WTC11 (cell line): ENCODE results near the gene CNPY4. TPM values are rescaled to one million over a fixed set of nuclear protein-coding genes. Genes with fewer than 3 reads are reported as not detected.

Experiments
- ATAC-seq: fragments of 200-7000 bp; cut with Tn5 transposase; 2 replicates; pipeline ENCODE4 v1.10.0; 2021; ENCODE audit warnings: mild to moderate bottlenecking, moderate library complexity
- CTCF ChIA-PET: fragments of 300-600 bp; sonication (Branson Sonifier 250); formaldehyde crosslinking; loops from one replicate; lab custom pipeline; 2021; ENCODE audit warnings: antibody characterized with exemption; lab: Charles Lee
- POLR2A ChIA-PET: fragments of 350-600 bp; sonication (Branson Sonifier 250); formaldehyde crosslinking; loops from one replicate; lab custom pipeline; 2021; ENCODE audit warnings: antibody characterized with exemption; lab: Charles Lee
- DNase-seq: peaks from one replicate; pipeline ENCODE4 v3.0.0; 2021; ENCODE audit warnings: low spot score
- H3K27ac Mint-ChIP-seq: 2 replicates; pipeline ENCODE4 v1.8.0; 2021; ENCODE audit warnings: mixed read lengths
- H3K27me3 Mint-ChIP-seq: 2 replicates; pipeline ENCODE4 v1.8.0; 2021; ENCODE audit warnings: low read depth, mild to moderate bottlenecking, moderate library complexity, mixed read lengths
- H3K36me3 Mint-ChIP-seq: 2 replicates; pipeline ENCODE4 v1.8.0; 2021; ENCODE audit warnings: mixed read lengths
- H3K4me1 Mint-ChIP-seq: 2 replicates; pipeline ENCODE4 v1.8.0; 2022; ENCODE audit warnings: mixed read lengths
- H3K4me3 Mint-ChIP-seq: 2 replicates; pipeline ENCODE4 v1.8.0; 2021; ENCODE audit warnings: mild to moderate bottlenecking, moderate library complexity, mixed read lengths
- H3K9me3 Mint-ChIP-seq: 2 replicates; pipeline ENCODE4 v1.8.0; 2021; ENCODE audit warnings: mixed read lengths
- CREB1 ChIP-seq: sonication (generic); formaldehyde crosslinking; IDR thresholded peaks from 2 replicates; pipeline ENCODE4 v1.8.0; 2023; ENCODE audit warnings: mild to moderate bottlenecking, missing genetic modification reagents
- CTCF ChIP-seq: fragments of 200-600 bp; IDR thresholded peaks from 2 replicates; pipeline ENCODE4 v1.8.0; 2022; ENCODE audit warnings: antibody characterized with exemption
- GTF2I ChIP-seq: fragments of 250-450 bp; sonication (Bioruptor Pico); conservative IDR thresholded peaks from 2 replicates; pipeline ENCODE4 v1.4.0; 2021; ENCODE audit warnings: mild to moderate bottlenecking
- IRF2 ChIP-seq: sonication (generic); formaldehyde crosslinking; IDR thresholded peaks from 2 replicates; pipeline ENCODE4 v1.8.0; 2022; ENCODE audit warnings: low read depth, missing genetic modification reagents, borderline replicate concordance
- MYBL2 ChIP-seq: sonication (generic); formaldehyde crosslinking; IDR thresholded peaks from 2 replicates; pipeline ENCODE4 v1.8.1; 2023; ENCODE audit warnings: mild to moderate bottlenecking, moderate library complexity, missing genetic modification reagents
- PRDM15 ChIP-seq: sonication (generic); formaldehyde crosslinking; IDR thresholded peaks from 2 replicates; pipeline ENCODE4 v1.8.0; 2022; ENCODE audit warnings: missing genetic modification reagents
- TCF7 ChIP-seq: sonication (generic); formaldehyde crosslinking; IDR thresholded peaks from 2 replicates; pipeline ENCODE4 v1.8.0; 2022; ENCODE audit warnings: mild to moderate bottlenecking, low read depth, missing genetic modification reagents, moderate library complexity
- ZMAT4 ChIP-seq: fragments of 250-450 bp; sonication (Bioruptor Pico); IDR thresholded peaks from 2 replicates; pipeline ENCODE4 v1.9.0; 2021; ENCODE audit warnings: mild to moderate bottlenecking
- total RNA-seq: library from RNA; stranded (reverse); gene quantifications from 3 replicates; pipeline ENCODE4 v1.2.3, GENCODE V29; 2021
- TF ChIP-seq, protein P1 (sequence below): fragments of 250-450 bp; sonication (Bioruptor Pico); IDR thresholded peaks from 2 replicates; pipeline ENCODE4 v1.9.0; 2021; ENCODE audit warnings: mild to moderate bottlenecking, borderline replicate concordance

Gene CNPY4
- total RNA-seq, 1 experiment from 2014 or later: 15.1 TPM

DNA sequence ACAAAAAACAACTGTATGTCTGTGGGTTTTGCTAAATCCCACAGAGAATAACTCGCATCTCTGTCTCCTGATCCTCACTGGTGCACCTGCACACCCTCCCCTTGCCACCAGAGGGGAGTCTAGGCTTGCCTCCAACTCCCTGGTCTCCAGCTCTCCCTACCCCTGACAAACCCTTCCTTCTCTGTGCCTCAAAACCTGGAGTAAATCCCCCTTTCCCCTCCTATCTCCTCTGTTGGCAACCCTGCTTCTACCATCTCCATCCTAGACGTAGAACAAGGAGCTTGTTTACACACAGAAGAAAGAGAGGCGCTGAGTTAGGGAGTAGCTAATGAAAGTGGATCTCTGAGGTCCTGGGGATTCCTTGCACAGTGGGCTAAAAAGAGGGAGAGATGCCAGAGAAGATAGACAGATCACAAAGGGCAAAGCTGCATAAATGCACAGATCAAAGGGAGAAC is 13.3 kb downstream of the CNPY4 start:
- no peak for TF ChIP-seq CREB1 (CRISPR knock-in tag)
- TF ChIP-seq CTCF: peak; percentile 80
- ChIA-PET CTCF (interaction anchor here (0.6 to 4.9 kb wide), 21 partner anchors 9 to 275 kb away, joined by 3 to 54 read pairs (median 4); partner anchors contain the start of genes AP4M1, GAL3ST4, GPC2 and LAMTOR4), POLR2A (interaction anchor here (0.6 to 1.0 kb wide), 3 partner anchors 22 to 42 kb away, joined by 3 to 6 read pairs (median 3); partner anchors contain the start of gene AP4M1)
- DNase-seq: peak; percentile 74
- no peak overlapping the region for H3K4me3 Mint-ChIP-seq
- H3K27ac Mint-ChIP-seq: peak overlapping the region; percentile 61; the same call in 1 of the 2 replicates
- ATAC-seq: peak; percentile 82
- H3K4me1 Mint-ChIP-seq: peaks cover 7% of the 10 kb centered on the region
- H3K9me3 Mint-ChIP-seq: no peaks in the 10 kb centered on the region
- no peaks in the 10 kb centered on the region for H3K36me3 Mint-ChIP-seq
- H3K27me3 Mint-ChIP-seq: peaks cover 15% of the 10 kb centered on the region

GRCh38 chr7:100137851-100138760 is 18.7 kb downstream of the CNPY4 start:
- peaks cover 14% of the 10 kb centered on the region for H3K27me3 Mint-ChIP-seq
- H3K27ac Mint-ChIP-seq: no peak overlapping the region; the same call in 1 of the 2 replicates
- DNase-seq (no peak), ATAC-seq (no peak)
- H3K4me1 Mint-ChIP-seq: no peaks in the 10 kb centered on the region
- POLR2A ChIA-PET: interaction anchor here (0.7 kb wide), 2 partner anchors 51 to 115 kb away, joined by 3 read pairs; no protein-coding TSS in a partner anchor
- H3K9me3 Mint-ChIP-seq: no peaks in the 10 kb centered on the region
- CTCF ChIA-PET: interaction anchor here (0.7 to 1.5 kb wide), 3 partner anchors 10 to 30 kb away, joined by 3 read pairs; partner anchors contain the start of genes GAL3ST4 and LAMTOR4
- no peaks in the 10 kb centered on the region for H3K36me3 Mint-ChIP-seq
- no peak for TF ChIP-seq PRDM15 (CRISPR knock-in tag)
- TF ChIP-seq GTF2I (CRISPR knock-in tag): no peak
- TF ChIP-seq MYBL2: no peak
- TF ChIP-seq TCF7: no peak
- TF ChIP-seq, protein P1, sequence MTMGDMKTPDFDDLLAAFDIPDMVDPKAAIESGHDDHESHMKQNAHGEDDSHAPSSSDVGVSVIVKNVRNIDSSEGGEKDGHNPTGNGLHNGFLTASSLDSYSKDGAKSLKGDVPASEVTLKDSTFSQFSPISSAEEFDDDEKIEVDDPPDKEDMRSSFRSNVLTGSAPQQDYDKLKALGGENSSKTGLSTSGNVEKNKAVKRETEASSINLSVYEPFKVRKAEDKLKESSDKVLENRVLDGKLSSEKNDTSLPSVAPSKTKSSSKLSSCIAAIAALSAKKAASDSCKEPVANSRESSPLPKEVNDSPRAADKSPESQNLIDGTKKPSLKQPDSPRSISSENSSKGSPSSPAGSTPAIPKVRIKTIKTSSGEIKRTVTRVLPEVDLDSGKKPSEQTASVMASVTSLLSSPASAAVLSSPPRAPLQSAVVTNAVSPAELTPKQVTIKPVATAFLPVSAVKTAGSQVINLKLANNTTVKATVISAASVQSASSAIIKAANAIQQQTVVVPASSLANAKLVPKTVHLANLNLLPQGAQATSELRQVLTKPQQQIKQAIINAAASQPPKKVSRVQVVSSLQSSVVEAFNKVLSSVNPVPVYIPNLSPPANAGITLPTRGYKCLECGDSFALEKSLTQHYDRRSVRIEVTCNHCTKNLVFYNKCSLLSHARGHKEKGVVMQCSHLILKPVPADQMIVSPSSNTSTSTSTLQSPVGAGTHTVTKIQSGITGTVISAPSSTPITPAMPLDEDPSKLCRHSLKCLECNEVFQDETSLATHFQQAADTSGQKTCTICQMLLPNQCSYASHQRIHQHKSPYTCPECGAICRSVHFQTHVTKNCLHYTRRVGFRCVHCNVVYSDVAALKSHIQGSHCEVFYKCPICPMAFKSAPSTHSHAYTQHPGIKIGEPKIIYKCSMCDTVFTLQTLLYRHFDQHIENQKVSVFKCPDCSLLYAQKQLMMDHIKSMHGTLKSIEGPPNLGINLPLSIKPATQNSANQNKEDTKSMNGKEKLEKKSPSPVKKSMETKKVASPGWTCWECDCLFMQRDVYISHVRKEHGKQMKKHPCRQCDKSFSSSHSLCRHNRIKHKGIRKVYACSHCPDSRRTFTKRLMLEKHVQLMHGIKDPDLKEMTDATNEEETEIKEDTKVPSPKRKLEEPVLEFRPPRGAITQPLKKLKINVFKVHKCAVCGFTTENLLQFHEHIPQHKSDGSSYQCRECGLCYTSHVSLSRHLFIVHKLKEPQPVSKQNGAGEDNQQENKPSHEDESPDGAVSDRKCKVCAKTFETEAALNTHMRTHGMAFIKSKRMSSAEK: no peak
- no peak for TF ChIP-seq ZMAT4 (CRISPR knock-in tag)
- no peak for TF ChIP-seq IRF2 (CRISPR knock-in tag)
- no peak overlapping the region for H3K4me3 Mint-ChIP-seq
